GM23338 (cell line): Measurements from ENCODE around the gene SLC4A9. TPM values are rescaled to one million over a fixed set of nuclear protein-coding genes. Genes with fewer than 3 reads are reported as not detected.

ENCODE experiments used
- ATAC-seq: fragments of 200-7000 bp; cut with Tn5 transposase; 3 replicates; pipeline ENCODE4 v1.9.1; 2020
- DNase-seq: peaks from one replicate; pipeline ENCODE4 v3.0.0-alpha.2; 2015; ENCODE audit warnings: low spot score
- H2AFZ ChIP-seq: fragments of 200-600 bp; sonication (generic); 2 replicates; pipeline ENCODE4 v1.8.0; 2016; ENCODE audit warnings: antibody characterized with exemption, mild to moderate bottlenecking, moderate library complexity
- H3F3A ChIP-seq: fragments of 200-600 bp; sonication (generic); replicated peaks from 2 replicates; pipeline ENCODE4 v1.8.0; 2017; ENCODE audit warnings: antibody characterized with exemption, mixed run types, low read depth
- H3K27ac ChIP-seq: fragments of 200-600 bp; sonication (generic); 2 replicates; pipeline ENCODE4 v1.6.1; 2016; ENCODE audit warnings: low read depth
- H3K27me3 ChIP-seq: fragments of 200-600 bp; sonication (generic); 2 replicates; pipeline ENCODE4 v1.8.0; 2016; ENCODE audit warnings: mild to moderate bottlenecking, mixed run types, moderate library complexity; ENCODE audit not compliant: insufficient read depth
- H3K36me3 ChIP-seq: fragments of 200-600 bp; sonication (generic); 2 replicates; pipeline ENCODE4 v1.8.0; 2016; ENCODE audit warnings: mild to moderate bottlenecking; ENCODE audit not compliant: insufficient read depth
- H3K4me1 ChIP-seq: fragments of 200-600 bp; sonication (generic); 2 replicates; pipeline ENCODE4 v1.8.0; 2016; ENCODE audit warnings: mild to moderate bottlenecking, moderate library complexity; ENCODE audit not compliant: insufficient read depth
- H3K4me2 ChIP-seq: fragments of 200-600 bp; sonication (generic); 2 replicates; pipeline ENCODE4 v1.7.1; 2017; ENCODE audit warnings: mixed run types
- H3K4me3 ChIP-seq: fragments of 200-600 bp; sonication (generic); 2 replicates; pipeline ENCODE4 v1.6.1; 2016; ENCODE audit warnings: mixed run types
- H3K79me2 ChIP-seq: fragments of 200-600 bp; sonication (generic); replicated peaks from 2 replicates; pipeline ENCODE4 v1.8.0; 2017; ENCODE audit warnings: mild to moderate bottlenecking; ENCODE audit not compliant: insufficient read depth
- H3K9me2 ChIP-seq: fragments of 200-600 bp; sonication (generic); 2 replicates; pipeline ENCODE4 v1.8.0; 2017; ENCODE audit not compliant: insufficient read depth
- H4K20me1 ChIP-seq: fragments of 200-600 bp; sonication (generic); replicated peaks from 2 replicates; pipeline ENCODE4 v1.8.0; 2017; ENCODE audit warnings: mild to moderate bottlenecking; ENCODE audit not compliant: insufficient read depth
- H3K27ac Mint-ChIP-seq: 2 replicates; pipeline ENCODE4 v1.8.0; 2020; ENCODE audit warnings: inconsistent platforms, mild to moderate bottlenecking, moderate library complexity, mixed read lengths
- H3K27me3 Mint-ChIP-seq: 3 replicates; pipeline ENCODE4 v1.8.0; 2022; ENCODE audit warnings: low read depth, mild to moderate bottlenecking, moderate library complexity, mixed read lengths, inconsistent platforms; ENCODE audit not compliant: insufficient read depth, poor library complexity
- H3K36me3 Mint-ChIP-seq: 3 replicates; pipeline ENCODE4 v1.8.0; 2021; ENCODE audit warnings: low read depth, mild to moderate bottlenecking, inconsistent platforms, moderate library complexity, mixed read lengths
- H3K4me1 Mint-ChIP-seq: 3 replicates; pipeline ENCODE4 v1.8.0; 2020; ENCODE audit warnings: mild to moderate bottlenecking, inconsistent platforms, mixed read lengths
- H3K4me3 Mint-ChIP-seq: 3 replicates; pipeline ENCODE4 v1.8.0; 2021; ENCODE audit warnings: moderate library complexity, mild to moderate bottlenecking, inconsistent platforms, mixed read lengths
- H3K9me3 Mint-ChIP-seq: 3 replicates; pipeline ENCODE4 v1.8.0; 2020; ENCODE audit warnings: moderate library complexity, mild to moderate bottlenecking, inconsistent platforms, mixed read lengths
- CREB1 ChIP-seq: fragments of 250-450 bp; sonication (Bioruptor Pico); IDR thresholded peaks from 2 replicates; pipeline ENCODE4 v1.5.0; 2020; ENCODE audit warnings: low read depth, mild to moderate bottlenecking, moderate library complexity
- EZH2 ChIP-seq: fragments of 200-600 bp; sonication (generic); IDR thresholded peaks from one replicate; pipeline ENCODE4 v1.8.0; 2017; ENCODE audit warnings: antibody characterized with exemption, mild to moderate bottlenecking, low read depth; ENCODE audit not compliant: unreplicated experiment
- EZH2phosphoT487 ChIP-seq: fragments of 200-600 bp; sonication (generic); IDR thresholded peaks from one replicate; pipeline ENCODE4 v1.8.1; 2018; ENCODE audit warnings: antibody characterized with exemption; ENCODE audit not compliant: unreplicated experiment
- JUNB ChIP-seq: IDR thresholded peaks from one replicate; pipeline ENCODE4 v1.6.1; 2016; ENCODE audit warnings: antibody characterized with exemption; ENCODE audit not compliant: unreplicated experiment
- NANOG ChIP-seq: IDR thresholded peaks from 2 replicates; pipeline ENCODE4 v1.6.1; 2016; ENCODE audit warnings: antibody characterized with exemption, borderline replicate concordance
- POLR2AphosphoS5 ChIP-seq: IDR thresholded peaks from 2 replicates; pipeline ENCODE4 v1.6.1; 2016; ENCODE audit warnings: antibody characterized with exemption, low read depth
- STAT1 ChIP-seq: IDR thresholded peaks from one replicate; pipeline ENCODE4 v1.6.1; 2016; ENCODE audit warnings: antibody characterized with exemption; ENCODE audit not compliant: unreplicated experiment
- ZNF114 ChIP-seq: fragments of 250-450 bp; sonication (Bioruptor Pico); IDR thresholded peaks from 2 replicates; pipeline ENCODE4 v1.5.0; 2020; ENCODE audit warnings: mild to moderate bottlenecking, moderate library complexity
- ZNF331 ChIP-seq: fragments of 250-450 bp; sonication (Bioruptor Pico); IDR thresholded peaks from 2 replicates; pipeline ENCODE4 v1.5.0; 2020; ENCODE audit warnings: low read depth, mild to moderate bottlenecking, moderate library complexity
- polyA plus RNA-seq: library from polyadenylated mRNA; unstranded; fragments of >200 nt; fragmentation: Nextera tagmentation; extraction: Ambion mirVana; gene quantifications from 2 replicates; pipeline ENCODE4 v1.2.1, GENCODE V29; 2016
- total RNA-seq: library from RNA; depleted of rRNA; stranded (reverse); fragments of >200 nt; shearing (Covaris generic); gene quantifications from 2 replicates; pipeline ENCODE4 v1.2.3, GENCODE V29; 2014
- TF ChIP-seq, protein P1 (sequence below), 2 experiments: fragments of 200-600 bp in 1 of 2; sonication (generic) in 1 of 2; conservative IDR thresholded peaks; 2 replicates each; pipeline versions ENCODE4 v1.5.1 to v1.6.1; 2016 to 2017; ENCODE audit warnings: antibody characterized with exemption in 2 of 2, low read depth in 2 of 2, mild to moderate bottlenecking in 2 of 2, moderate library complexity in 1 of 2
- TF ChIP-seq, protein P2 (sequence below): IDR thresholded peaks from 2 replicates; pipeline ENCODE4 v1.6.1; 2016; ENCODE audit warnings: antibody characterized with exemption
- TF ChIP-seq, protein P3 (sequence below): fragments of 250-450 bp; sonication (Bioruptor Pico); IDR thresholded peaks from 2 replicates; pipeline ENCODE4 v1.5.0; 2020; ENCODE audit warnings: mild to moderate bottlenecking, moderate library complexity
- TF ChIP-seq, protein P4 (sequence below): IDR thresholded peaks from one replicate; pipeline ENCODE4 v1.6.1; 2018; ENCODE audit warnings: antibody characterized with exemption; ENCODE audit not compliant: unreplicated experiment

SLC4A9 gene
- total and polyA plus RNA-seq, 2 experiments from 2014 or later: 0.08 TPM; not detected in 1

DNA sequence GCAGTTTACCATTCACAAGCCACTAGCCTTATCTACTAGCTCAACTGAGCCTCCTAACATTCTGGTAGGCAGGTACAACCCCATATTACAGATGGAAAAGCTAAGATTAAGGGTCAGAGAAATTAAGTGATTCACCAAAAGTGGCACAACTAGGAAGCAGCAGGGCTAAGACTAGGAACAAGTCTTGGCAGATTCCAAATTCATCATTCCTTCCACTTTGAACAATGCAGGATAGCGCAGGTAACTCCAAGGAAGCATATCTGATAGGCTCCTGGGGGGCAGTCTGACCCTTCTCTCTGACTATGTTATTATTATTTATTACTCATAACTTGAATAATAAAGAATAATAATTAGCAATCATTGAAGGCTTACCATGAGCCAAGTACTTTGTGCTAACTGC lies 22.1 kb upstream of the SLC4A9 start:
- H4K20me1 ChIP-seq: no peaks in the 10 kb centered on the region
- no peak overlapping the region for H3K4me2 ChIP-seq
- peaks cover 4% of the 10 kb centered on the region for H3K27me3 Mint-ChIP-seq

More for the DNA sequence above, 22.1 kb upstream of the SLC4A9 start:
- Histone ChIP-seq H3K4me3 (no peak overlapping the region), H3K36me3 (no peaks in the 10 kb centered on the region), H3K79me2 (no peaks in the 10 kb centered on the region), H3K4me1 (no peaks in the 10 kb centered on the region), H3K27me3 (no peaks in the 10 kb centered on the region), H3K9me2 (no peaks in the 10 kb centered on the region), H3F3A (no peaks in the 10 kb centered on the region), H3K27ac (no peak overlapping the region), H2AFZ (no peak overlapping the region)
- no peak overlapping the region for H3K4me3 Mint-ChIP-seq
- DNase-seq: no peak
- peaks cover 6% of the 10 kb centered on the region; the same call in 2 of the 3 replicates for H3K36me3 Mint-ChIP-seq
- no peaks in the 10 kb centered on the region; the same call in 2 of the 3 replicates for H3K9me3 Mint-ChIP-seq
- H3K27ac Mint-ChIP-seq: no peak overlapping the region
- H3K4me1 Mint-ChIP-seq: no peaks in the 10 kb centered on the region
- no peak for ATAC-seq
- no peak for TF ChIP-seq EZH2
- no peak for TF ChIP-seq JUNB
- no peak for TF ChIP-seq POLR2AphosphoS5
- TF ChIP-seq, protein P1, sequence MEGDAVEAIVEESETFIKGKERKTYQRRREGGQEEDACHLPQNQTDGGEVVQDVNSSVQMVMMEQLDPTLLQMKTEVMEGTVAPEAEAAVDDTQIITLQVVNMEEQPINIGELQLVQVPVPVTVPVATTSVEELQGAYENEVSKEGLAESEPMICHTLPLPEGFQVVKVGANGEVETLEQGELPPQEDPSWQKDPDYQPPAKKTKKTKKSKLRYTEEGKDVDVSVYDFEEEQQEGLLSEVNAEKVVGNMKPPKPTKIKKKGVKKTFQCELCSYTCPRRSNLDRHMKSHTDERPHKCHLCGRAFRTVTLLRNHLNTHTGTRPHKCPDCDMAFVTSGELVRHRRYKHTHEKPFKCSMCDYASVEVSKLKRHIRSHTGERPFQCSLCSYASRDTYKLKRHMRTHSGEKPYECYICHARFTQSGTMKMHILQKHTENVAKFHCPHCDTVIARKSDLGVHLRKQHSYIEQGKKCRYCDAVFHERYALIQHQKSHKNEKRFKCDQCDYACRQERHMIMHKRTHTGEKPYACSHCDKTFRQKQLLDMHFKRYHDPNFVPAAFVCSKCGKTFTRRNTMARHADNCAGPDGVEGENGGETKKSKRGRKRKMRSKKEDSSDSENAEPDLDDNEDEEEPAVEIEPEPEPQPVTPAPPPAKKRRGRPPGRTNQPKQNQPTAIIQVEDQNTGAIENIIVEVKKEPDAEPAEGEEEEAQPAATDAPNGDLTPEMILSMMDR (conservative IDR thresholded peaks at IDR 0.05; ENCODE audit: low read depth in 2 of 2): no peak
- TF ChIP-seq, protein P2, sequence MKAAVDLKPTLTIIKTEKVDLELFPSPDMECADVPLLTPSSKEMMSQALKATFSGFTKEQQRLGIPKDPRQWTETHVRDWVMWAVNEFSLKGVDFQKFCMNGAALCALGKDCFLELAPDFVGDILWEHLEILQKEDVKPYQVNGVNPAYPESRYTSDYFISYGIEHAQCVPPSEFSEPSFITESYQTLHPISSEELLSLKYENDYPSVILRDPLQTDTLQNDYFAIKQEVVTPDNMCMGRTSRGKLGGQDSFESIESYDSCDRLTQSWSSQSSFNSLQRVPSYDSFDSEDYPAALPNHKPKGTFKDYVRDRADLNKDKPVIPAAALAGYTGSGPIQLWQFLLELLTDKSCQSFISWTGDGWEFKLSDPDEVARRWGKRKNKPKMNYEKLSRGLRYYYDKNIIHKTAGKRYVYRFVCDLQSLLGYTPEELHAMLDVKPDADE: no peak
- no peak for TF ChIP-seq ZNF114 (CRISPR knock-in tag)
- TF ChIP-seq STAT1: no peak
- no peak for TF ChIP-seq ZNF331 (CRISPR knock-in tag)
- TF ChIP-seq CREB1 (CRISPR knock-in tag): no peak
- TF ChIP-seq EZH2phosphoT487: no peak
- TF ChIP-seq, protein P3, sequence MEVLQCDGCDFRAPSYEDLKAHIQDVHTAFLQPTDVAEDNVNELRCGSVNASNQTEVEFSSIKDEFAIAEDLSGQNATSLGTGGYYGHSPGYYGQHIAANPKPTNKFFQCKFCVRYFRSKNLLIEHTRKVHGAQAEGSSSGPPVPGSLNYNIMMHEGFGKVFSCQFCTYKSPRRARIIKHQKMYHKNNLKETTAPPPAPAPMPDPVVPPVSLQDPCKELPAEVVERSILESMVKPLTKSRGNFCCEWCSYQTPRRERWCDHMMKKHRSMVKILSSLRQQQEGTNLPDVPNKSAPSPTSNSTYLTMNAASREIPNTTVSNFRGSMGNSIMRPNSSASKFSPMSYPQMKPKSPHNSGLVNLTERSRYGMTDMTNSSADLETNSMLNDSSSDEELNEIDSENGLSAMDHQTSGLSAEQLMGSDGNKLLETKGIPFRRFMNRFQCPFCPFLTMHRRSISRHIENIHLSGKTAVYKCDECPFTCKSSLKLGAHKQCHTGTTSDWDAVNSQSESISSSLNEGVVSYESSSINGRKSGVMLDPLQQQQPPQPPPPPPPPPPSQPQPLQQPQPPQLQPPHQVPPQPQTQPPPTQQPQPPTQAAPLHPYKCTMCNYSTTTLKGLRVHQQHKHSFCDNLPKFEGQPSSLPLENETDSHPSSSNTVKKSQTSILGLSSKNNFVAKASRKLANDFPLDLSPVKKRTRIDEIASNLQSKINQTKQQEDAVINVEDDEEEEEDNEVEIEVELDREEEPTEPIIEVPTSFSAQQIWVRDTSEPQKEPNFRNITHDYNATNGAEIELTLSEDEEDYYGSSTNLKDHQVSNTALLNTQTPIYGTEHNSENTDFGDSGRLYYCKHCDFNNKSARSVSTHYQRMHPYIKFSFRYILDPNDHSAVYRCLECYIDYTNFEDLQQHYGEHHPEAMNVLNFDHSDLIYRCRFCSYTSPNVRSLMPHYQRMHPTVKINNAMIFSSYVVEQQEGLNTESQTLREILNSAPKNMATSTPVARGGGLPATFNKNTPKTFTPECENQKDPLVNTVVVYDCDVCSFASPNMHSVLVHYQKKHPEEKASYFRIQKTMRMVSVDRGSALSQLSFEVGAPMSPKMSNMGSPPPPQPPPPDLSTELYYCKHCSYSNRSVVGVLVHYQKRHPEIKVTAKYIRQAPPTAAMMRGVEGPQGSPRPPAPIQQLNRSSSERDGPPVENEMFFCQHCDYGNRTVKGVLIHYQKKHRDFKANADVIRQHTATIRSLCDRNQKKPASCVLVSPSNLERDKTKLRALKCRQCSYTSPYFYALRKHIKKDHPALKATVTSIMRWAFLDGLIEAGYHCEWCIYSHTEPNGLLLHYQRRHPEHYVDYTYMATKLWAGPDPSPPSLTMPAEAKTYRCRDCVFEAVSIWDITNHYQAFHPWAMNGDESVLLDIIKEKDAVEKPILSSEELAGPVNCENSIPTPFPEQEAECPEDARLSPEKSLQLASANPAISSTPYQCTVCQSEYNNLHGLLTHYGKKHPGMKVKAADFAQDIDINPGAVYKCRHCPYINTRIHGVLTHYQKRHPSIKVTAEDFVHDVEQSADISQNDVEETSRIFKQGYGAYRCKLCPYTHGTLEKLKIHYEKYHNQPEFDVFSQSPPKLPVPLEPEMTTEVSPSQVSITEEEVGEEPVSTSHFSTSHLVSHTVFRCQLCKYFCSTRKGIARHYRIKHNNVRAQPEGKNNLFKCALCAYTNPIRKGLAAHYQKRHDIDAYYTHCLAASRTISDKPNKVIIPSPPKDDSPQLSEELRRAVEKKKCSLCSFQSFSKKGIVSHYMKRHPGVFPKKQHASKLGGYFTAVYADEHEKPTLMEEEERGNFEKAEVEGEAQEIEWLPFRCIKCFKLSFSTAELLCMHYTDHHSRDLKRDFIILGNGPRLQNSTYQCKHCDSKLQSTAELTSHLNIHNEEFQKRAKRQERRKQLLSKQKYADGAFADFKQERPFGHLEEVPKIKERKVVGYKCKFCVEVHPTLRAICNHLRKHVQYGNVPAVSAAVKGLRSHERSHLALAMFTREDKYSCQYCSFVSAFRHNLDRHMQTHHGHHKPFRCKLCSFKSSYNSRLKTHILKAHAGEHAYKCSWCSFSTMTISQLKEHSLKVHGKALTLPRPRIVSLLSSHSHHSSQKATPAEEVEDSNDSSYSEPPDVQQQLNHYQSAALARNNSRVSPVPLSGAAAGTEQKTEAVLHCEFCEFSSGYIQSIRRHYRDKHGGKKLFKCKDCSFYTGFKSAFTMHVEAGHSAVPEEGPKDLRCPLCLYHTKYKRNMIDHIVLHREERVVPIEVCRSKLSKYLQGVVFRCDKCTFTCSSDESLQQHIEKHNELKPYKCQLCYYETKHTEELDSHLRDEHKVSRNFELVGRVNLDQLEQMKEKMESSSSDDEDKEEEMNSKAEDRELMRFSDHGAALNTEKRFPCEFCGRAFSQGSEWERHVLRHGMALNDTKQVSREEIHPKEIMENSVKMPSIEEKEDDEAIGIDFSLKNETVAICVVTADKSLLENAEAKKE (CRISPR knock-in tag): no peak
- no peak for TF ChIP-seq NANOG
- TF ChIP-seq, protein P4, sequence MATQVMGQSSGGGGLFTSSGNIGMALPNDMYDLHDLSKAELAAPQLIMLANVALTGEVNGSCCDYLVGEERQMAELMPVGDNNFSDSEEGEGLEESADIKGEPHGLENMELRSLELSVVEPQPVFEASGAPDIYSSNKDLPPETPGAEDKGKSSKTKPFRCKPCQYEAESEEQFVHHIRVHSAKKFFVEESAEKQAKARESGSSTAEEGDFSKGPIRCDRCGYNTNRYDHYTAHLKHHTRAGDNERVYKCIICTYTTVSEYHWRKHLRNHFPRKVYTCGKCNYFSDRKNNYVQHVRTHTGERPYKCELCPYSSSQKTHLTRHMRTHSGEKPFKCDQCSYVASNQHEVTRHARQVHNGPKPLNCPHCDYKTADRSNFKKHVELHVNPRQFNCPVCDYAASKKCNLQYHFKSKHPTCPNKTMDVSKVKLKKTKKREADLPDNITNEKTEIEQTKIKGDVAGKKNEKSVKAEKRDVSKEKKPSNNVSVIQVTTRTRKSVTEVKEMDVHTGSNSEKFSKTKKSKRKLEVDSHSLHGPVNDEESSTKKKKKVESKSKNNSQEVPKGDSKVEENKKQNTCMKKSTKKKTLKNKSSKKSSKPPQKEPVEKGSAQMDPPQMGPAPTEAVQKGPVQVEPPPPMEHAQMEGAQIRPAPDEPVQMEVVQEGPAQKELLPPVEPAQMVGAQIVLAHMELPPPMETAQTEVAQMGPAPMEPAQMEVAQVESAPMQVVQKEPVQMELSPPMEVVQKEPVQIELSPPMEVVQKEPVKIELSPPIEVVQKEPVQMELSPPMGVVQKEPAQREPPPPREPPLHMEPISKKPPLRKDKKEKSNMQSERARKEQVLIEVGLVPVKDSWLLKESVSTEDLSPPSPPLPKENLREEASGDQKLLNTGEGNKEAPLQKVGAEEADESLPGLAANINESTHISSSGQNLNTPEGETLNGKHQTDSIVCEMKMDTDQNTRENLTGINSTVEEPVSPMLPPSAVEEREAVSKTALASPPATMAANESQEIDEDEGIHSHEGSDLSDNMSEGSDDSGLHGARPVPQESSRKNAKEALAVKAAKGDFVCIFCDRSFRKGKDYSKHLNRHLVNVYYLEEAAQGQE: no peak
